Epithelial cell of proximal tubule (primary cell): ENCODE data around the gene INPP5K. TPM values are rescaled to one million over a fixed set of nuclear protein-coding genes. Genes with fewer than 3 reads are reported as not detected.

Source experiments
- DNase-seq: peaks from one replicate; pipeline ENCODE4 v3.0.0-alpha.2; 2011; ENCODE audit warnings: low read depth
- H3K4me3 ChIP-seq: 2 replicates; pipeline ENCODE4 v1.5.1; 2011; ENCODE audit warnings: low read depth, mild to moderate bottlenecking, low read length
- CTCF ChIP-seq: conservative IDR thresholded peaks from 2 replicates; pipeline ENCODE4 v1.5.1; 2012; ENCODE audit warnings: low read depth, mild to moderate bottlenecking, low read length
- total RNA-seq: library from RNA; depleted of rRNA; stranded (reverse); fragments of >200 nt; gene quantifications from 2 replicates; pipeline ENCODE4 v1.2.3, GENCODE V29; 2015

The INPP5K gene
- total RNA-seq, 1 donor from 2014 or later = 10.7 TPM

- peak overlapping the region; percentile 80 for H3K4me3 ChIP-seq
- no peak for DNase-seq
- no peak for TF ChIP-seq CTCF
Observed at GRCh38 chr17:1484676-1485422, 31.6 kb downstream of the INPP5K start.

- no peak for DNase-seq
- peak overlapping the region; percentile 80 for H3K4me3 ChIP-seq
- TF ChIP-seq CTCF = no peak
Observed at GRCh38 chr17:1484060-1484535, 32.3 kb downstream of the INPP5K start.

GRCh38 chr17:1482680-1483079 is 33.7 kb downstream of the INPP5K start:
- no peak for TF ChIP-seq CTCF
- no peak for DNase-seq
- H3K4me3 ChIP-seq = no peak overlapping the region

- H3K4me3 ChIP-seq = no peak overlapping the region
- DNase-seq = no peak
- no peak for TF ChIP-seq CTCF
Observed at GRCh38 chr17:1481736-1482135, 34.7 kb downstream of the INPP5K start.

- H3K4me3 ChIP-seq = no peak overlapping the region
- no peak for DNase-seq
- TF ChIP-seq CTCF = no peak
Observed at GRCh38 chr17:1480747-1481465, 35.5 kb downstream of the INPP5K start.

GRCh38 chr17:1478418-1478817 is 38.0 kb downstream of the INPP5K start:
- H3K4me3 ChIP-seq = no peak overlapping the region
- TF ChIP-seq CTCF = no peak
- no peak for DNase-seq
